Measurements from ENCODE around the gene DUS2.
"Not testable (repeated sequence)": the region's sequence is repeated elsewhere in the genome, so short reads cannot be mapped to it uniquely, and the experiment has no call there.

The DUS2 gene

GRCh38 chr16:68091380-68092261 lies 68.5 kb downstream of the DUS2 start:
- DNase-seq (ENCODE audit: low read depth in 2 of 2) = no peak

- DNase-seq (ENCODE audit: low read depth in 2 of 2) = not testable (repeated sequence)
Observed at GRCh38 chr16:68092275-68092674, 69.2 kb downstream of the DUS2 start.

DNA sequence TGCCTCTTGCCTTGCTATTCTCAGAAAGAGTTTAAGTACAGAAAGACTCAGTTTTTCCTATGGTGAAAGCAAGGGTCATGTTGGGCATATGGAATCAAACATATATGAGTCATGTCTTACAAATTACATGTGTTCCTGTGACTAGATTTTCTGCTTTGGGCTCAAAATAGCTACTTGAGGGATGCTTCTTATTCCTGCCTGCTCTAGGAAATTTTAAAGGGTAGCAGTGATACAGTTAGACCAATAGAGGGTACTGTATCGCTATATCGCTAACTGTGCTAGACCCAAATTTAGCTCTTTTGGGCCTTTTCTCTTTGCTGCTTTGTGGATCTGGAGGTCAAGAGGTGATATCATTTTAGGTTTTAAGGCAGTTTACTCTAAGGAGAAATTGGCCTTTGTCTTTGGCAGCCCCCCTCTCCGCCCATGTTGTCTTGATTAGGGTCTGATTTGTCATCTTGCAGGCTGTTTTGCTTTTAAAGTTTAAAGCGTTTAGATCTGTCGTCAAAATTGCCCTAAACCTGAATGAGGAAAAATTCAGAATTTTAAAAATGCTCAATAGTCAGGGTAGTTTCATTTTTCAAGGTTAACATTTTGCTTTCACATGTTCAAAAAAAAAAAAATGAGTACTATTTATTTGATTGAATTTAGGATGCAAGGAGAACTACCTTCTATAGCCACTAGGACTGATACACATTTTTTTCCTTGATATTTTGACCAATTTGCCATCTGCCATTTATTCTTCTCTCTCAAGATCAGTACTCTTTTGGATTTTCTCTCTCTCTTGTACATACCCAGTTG lies 70.9 kb downstream of the DUS2 start:
- DNase-seq (ENCODE audit: low read depth in 2 of 2) = no peak

GRCh38 chr16:68094614-68094934 lies 71.5 kb downstream of the DUS2 start:
- no peak for DNase-seq (ENCODE audit: low read depth in 2 of 2)

- no peak for DNase-seq (ENCODE audit: low read depth in 2 of 2)
Observed at GRCh38 chr16:68096491-68096890, 73.4 kb downstream of the DUS2 start.

DNA sequence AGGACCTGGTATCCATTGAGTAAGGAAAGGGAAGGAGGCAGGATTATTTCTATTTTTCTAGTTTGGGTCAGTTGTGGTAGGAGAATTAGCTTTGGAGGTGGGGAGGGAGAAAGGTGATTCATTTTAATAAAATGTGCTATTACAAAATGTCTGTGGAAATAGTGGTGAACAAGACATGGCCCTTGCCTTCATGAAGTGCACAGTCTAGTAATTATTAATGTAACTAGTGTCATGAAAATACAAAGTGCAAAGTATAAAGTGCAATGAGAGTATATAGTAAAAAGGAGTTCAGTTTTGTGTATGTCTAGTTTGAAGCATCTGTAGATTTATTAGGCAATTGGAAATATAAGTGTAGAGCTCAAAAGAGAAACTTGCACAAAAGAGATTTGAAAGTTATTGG lies 74.0 kb downstream of the DUS2 start:
- DNase-seq (ENCODE audit: low read depth in 2 of 2) = no peak

GRCh38 chr16:68097895-68098294 lies 74.8 kb downstream of the DUS2 start:
- no peak for DNase-seq (ENCODE audit: low read depth in 2 of 2)

DNA sequence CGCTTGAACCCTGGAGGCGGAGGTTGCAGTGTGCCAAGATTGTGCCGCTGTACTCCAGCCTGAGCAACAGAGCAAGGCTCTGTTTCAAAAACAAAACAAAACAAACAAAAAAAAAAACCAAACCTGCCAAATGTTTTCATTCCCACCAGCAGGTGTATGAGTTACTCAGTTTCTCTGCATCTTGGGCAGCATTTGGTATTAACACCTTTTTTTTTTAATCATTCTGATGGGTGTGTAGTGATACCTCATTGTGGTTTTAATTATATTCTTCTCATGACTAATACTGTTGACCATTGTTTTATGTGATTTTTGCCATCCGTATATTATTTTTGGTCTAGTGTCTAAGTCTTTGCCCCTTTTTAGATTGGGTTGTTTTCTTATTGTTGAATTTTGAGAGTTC lies 77.4 kb downstream of the DUS2 start:
- no peak for DNase-seq (ENCODE audit: low read depth in 2 of 2)

- no peak for DNase-seq (ENCODE audit: low read depth in 2 of 2)
Observed at GRCh38 chr16:68105611-68106010, 82.5 kb downstream of the DUS2 start.

DNA sequence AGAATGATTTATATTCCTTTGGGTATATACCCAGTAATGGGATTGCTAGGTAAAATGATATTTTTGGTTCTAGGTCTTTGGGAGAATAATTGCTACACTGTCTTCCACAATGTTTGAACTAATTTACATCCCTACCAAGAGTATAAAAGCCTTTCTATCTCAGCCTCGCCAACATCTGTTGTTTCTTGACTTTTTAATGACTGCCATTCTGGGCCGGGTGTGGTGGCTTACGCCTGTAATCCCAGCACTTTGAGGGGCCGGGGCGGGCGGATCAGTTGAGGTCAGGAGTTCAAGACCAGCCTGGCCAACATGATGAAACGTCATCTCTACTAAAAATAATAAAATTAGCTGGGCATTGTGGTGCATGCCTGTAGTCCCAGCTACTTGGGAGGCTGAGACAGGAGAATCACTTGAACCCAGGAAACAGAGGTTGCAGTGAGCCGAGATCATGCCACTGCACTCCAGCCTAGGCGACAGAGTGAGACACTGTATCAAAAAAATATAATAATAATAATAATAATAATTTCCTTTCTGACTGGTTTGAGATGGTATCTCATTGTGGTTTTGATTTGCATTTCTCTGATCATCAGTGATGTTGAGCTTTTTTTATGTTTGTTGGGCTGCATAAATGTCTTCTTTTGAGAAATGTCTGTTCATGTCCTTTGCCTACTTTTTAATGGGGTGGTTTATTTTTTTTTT lies 84.3 kb downstream of the DUS2 start:
- not testable (repeated sequence) for DNase-seq (ENCODE audit: low read depth in 2 of 2)

DNA sequence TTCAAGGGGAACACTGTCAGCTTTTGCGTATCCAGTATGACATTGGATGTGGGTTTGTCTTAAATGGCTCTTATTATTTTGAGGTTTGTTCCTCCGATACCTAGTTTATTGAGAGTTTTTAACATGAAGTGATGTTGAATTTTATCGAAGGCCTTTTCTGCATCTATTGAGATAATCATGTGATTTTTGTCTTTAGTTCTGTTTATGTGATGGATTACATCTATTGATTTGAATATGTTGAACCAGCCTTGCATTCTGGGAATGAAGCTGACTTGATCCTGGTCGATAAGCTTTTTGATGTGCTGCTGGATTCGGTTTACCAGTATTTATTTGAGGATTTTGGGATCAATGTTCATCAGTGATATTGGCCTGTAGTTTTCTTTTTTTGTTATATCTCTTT lies 86.1 kb downstream of the DUS2 start:
- DNase-seq (ENCODE audit: low read depth in 2 of 2) = not testable (repeated sequence)

GRCh38 chr16:68110611-68111010 lies 87.5 kb downstream of the DUS2 start:
- DNase-seq (ENCODE audit: low read depth in 2 of 2) = not testable (repeated sequence)

- no peak for DNase-seq (ENCODE audit: low read depth in 2 of 2)
Observed at GRCh38 chr16:68111379-68111778, 88.3 kb downstream of the DUS2 start.

DNA sequence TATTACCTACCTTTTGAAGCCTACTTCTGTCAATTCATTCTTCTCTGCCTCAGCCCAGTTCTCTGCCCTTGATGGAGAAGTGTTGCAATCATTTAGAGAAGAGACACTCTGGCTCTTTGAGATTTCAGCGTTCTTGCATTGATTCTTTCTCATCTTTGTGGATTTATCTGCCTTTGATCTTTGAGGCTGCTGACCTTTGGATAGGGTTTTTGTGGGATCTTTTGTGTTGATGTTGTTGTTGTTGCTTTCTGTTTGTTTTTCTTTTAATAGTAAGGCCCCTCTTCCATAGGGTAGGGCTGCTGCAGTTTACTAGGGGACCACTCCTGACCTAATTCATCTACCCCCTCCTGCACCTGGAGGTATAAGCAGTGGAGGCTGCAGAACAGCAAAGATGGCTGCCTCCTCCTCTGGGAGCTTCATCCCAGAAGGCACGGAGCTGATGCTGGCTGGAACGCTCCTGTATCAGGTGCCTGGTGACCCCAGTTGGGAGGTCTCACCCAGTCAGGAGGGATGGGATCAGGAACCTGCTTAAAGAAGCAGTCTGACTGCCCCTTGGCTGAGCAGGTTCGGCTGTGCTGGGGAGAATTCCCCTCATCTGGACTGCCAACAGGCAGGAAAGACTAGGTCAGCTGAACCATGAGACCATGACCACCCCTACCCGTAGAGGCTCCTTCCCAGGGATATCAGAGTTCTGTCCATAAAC lies 90.1 kb downstream of the DUS2 start:
- DNase-seq (ENCODE audit: low read depth in 2 of 2) = no peak

DNA sequence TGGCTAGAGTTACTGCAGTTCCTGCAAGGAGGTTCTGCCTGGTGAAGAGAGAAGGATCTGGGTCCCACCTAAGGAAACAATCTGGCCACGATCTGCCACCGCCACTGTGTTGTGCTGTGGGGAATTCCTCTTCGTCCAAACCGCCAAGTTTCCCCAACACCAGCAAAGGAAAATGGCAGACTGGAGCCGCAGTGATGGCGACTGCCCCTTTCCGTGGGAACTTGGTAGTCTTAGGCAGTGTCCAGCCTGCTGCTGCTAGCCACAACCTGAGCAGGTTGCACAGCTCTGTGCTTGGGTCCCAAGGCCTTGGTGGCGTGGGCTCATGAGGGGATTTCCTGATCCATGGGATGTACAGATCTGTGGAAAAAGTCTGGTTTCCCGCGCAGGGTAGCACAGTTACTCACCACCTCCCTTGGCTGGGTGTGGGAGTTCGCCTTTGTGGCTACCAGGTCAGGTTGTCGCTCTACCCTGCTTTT lies 90.7 kb downstream of the DUS2 start:
- no peak for DNase-seq (ENCODE audit: low read depth in 2 of 2)

- not testable (repeated sequence) for DNase-seq (ENCODE audit: low read depth in 2 of 2)
Observed at GRCh38 chr16:68114939-68115338, 91.9 kb downstream of the DUS2 start.

DNA sequence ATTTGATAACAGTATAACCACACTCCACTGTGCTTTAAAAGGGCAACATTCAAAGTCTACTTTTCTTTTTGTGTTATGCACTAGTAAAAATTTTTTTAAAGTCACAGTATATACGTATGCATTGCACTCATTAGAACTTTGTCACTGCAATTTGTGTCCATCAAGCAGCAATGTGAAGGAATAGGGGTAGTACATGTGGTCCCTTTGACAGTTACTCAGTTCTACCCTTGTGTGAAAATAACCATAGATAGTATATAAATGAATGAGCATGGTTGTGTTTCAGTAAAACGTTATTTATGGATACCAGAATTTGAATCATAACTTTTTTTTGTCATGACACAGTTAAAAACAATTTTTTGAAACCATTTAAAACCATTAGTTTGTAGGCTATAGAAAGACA lies 92.8 kb downstream of the DUS2 start:
- no peak for DNase-seq (ENCODE audit: low read depth in 2 of 2)

DNA sequence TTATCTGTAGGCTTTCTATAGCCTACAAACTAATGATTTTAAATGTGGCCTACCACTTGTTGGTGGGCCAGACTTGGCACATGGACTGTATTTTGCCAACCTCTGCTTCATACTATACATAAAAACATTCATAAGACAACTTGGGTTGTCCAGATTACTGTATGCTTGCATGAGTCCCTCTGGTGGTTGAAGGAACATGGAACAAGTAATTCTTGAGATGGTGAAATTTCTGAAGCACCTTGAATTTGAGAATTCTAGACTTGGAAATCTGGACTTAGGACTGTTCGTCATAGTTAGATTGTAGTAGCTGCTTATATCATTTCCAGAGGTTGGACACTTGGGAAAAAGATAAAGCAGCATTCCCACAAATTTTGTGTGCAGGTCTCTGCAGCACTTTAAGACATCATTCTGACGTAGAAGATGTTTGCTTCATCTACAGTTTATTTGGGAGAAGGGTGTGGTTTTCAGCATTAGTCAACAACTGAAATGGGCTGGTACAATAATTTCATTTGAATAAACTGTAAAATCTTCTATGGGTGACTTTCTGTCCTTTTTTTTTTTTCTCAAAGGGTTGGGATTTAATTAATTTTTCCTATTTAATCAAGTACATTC lies 93.3 kb downstream of the DUS2 start:
- no peak for DNase-seq (ENCODE audit: low read depth in 2 of 2)

GRCh38 chr16:68117884-68118283 lies 94.8 kb downstream of the DUS2 start:
- no peak for DNase-seq (ENCODE audit: low read depth in 2 of 2)

GRCh38 chr16:68118954-68119353 lies 95.9 kb downstream of the DUS2 start:
- not testable (repeated sequence) for DNase-seq (ENCODE audit: low read depth in 2 of 2)

GRCh38 chr16:68120496-68120895 lies 97.4 kb downstream of the DUS2 start:
- not testable (repeated sequence) for DNase-seq (ENCODE audit: low read depth in 2 of 2)

All from fibroblast of skin of left biceps (primary cell).